ENCODE measurements around the gene PRR23E.

PRR23E gene

DNA sequence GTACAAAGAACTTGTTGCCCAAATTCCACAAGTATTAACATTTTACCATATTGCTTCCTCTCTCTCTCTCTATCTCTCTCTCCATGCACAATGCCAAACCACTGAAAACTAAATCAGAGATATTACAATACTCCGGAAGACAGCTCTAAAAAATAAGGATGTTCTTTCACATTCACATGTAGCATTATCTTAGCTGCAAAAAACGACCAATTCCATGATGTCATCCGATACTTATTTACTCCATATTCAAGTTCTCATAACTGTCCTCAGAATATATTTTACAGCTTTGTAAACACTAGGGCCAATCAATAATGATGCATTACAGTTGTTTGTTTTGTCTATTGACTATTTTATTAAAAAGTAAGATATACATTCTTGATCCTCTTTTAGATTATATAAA, 7.7 kb upstream of the PRR23E start:
- no peak for DNase-seq (ENCODE audit: low read depth in 2 of 2)

GRCh38 chr3:127185962-127186674, 6.8 kb upstream of the PRR23E start:
- no peak for DNase-seq (ENCODE audit: low read depth in 2 of 2)

DNA sequence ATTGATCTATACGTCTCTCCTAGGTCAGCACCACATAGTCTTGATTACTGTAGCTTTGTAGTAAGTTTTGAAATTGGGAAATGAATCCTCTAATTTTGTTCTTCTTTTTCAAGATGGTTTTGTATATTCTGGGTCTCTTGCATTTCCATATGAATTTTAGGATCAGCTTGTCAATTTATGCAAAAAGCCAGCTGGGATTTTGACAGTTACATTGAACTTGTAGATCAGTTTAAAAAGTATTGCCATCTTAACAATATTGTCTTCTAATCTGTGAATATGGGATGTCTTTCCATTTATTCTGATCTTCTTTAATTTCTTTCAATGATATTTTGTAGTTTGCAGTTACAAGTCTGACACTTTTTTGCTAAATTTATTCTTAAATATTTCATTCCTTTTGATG, 5.6 kb upstream of the PRR23E start:
- no peak for DNase-seq (ENCODE audit: low read depth in 2 of 2)

GRCh38 chr3:127193341-127193740, 410 bp downstream of the PRR23E start:
- DNase-seq (ENCODE audit: low read depth in 2 of 2), result no peak

DNA sequence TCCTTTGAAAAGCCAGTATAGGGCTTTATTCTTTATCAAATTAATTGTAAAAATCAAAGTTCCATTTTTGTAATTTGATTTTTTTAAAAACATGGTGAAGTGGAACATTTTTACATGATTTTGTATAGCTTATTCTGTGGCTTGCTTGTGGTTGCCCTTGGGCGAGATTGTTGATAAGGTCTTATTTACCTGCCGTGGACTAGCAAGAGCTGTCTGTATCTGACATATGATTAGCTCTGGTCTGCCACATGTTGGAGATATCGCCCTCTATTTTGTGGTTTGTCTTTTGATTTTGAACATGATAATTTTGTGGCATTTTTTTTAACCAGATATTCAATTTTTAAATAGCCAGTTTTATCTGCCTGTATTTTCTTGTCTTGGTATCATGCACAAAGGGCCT, 844 bp downstream of the PRR23E start:
- no peak for DNase-seq (ENCODE audit: low read depth in 2 of 2)

DNA sequence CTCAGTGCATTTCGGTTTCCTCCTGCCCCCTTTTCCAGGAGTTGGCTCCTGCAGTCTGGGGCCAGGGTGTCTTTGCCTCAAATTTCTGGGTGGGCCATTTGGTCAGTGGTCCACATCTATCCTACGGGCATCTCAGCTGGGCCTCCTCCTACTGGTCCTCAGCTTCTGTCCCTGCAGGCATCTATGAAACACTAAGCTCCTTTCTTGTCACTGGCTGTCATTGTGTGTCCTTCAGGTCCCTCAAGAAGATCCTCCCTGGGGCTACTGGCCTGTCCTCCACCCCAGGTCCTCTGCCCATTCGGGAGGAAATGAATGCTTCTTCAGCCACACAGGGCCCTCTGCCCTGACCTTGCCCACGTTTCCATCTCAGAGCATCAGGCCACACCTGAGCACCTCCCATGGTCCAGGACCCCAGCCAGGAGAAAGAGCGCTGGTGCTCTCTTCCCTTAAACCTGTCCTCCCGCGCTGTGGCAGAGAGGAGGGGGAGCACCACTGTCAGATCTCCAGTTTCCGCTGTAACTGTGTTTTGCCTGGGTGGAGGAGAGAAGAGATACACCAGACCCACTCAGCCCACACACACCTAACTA, 1.8 kb downstream of the PRR23E start:
- DNase-seq (ENCODE audit: low read depth in 2 of 2), result no peak

GRCh38 chr3:127195417-127195816, 2.5 kb downstream of the PRR23E start:
- DNase-seq (ENCODE audit: low read depth in 2 of 2), result no peak

- DNase-seq (ENCODE audit: low read depth in 2 of 2), result no peak
Observed at GRCh38 chr3:127196002-127196401, 3.1 kb downstream of the PRR23E start.

DNA sequence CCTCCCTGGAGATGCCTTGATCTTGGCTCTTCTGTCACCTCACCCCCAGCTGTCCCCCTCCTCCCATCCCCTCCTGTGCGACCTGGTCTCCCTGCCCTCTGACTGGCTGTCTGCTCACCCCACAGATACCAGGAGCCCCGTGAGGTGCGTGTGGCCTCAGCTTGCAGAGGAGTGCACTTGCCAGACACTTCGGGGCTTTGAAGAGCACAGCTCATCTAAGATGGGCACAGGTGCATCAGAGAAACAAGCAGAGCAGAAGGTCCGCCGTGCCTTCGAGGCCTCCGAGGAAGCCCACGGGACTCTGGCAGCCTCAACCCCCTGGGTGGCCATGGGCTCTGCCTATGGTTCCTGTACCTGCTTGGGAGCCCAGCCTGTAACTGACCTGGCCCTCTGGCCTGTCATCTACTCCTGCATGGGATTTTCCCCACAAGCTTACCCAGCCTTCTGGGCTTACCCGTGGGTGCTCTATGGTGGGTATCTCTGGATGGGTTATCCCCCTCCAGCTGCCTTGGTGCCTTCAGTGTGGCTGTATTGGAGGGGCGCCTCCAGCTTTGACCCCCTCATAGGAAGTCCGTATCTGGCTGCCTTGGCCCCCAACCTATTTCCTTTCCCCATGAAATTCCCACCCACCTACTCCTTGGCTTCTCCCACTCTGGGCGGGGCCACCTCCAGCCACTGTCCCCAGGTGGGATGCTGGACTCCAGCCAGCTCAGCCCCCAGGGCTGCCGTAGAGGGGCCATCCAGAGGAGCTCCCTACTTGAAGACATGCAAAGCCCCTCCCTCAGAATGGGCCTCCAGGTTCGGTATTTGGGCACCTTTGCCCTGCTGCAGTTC, 3.8 kb downstream of the PRR23E start:
- no peak for DNase-seq (ENCODE audit: low read depth in 2 of 2)

GRCh38 chr3:127197300-127198189, 4.6 kb downstream of the PRR23E start:
- DNase-seq (ENCODE audit: low read depth in 2 of 2), result no peak

- no peak for DNase-seq (ENCODE audit: low read depth in 2 of 2)
Observed at GRCh38 chr3:127200086-127200691, 7.3 kb downstream of the PRR23E start.

- DNase-seq (ENCODE audit: low read depth in 2 of 2), result no peak
Observed at GRCh38 chr3:127203024-127203423, 10.1 kb downstream of the PRR23E start.

DNA sequence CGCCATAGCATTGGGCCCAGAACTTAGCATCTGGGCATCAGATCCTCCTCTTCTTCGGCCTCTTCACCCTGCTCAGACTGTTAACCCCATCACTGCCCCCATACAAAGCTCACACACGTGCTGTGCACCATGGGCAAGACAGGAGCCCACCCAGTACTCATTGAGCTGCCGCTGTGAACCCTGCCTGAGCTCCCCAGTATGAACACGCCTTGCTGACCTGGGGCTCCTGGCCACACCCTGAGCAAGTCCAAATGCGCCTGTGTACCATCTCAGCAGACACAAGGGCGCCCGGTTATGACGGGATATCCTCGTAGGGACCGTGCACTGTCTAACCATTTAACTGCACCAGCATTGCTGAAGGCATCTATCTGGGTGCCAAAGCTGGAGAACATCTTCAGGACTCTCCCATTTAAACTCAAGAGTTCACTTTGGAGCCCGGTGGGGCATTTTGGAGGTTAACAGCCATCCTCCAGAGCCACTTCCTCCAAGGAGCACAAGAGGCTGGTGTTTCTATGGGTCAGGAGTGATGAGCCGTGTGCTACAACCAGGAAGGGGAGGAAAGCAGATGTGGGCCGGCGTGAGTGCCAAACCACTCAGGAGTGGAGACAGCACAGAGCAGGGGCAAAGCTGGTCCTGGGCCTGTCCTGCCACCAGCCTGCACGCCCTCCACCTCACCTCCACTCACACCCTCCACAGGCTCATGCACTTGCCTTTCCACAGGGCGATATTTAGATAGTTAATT, 12.1 kb downstream of the PRR23E start:
- DNase-seq (ENCODE audit: low read depth in 2 of 2), result no peak

- no peak for DNase-seq (ENCODE audit: low read depth in 2 of 2)
Observed at GRCh38 chr3:127206154-127206553, 13.2 kb downstream of the PRR23E start.

- DNase-seq (ENCODE audit: low read depth in 2 of 2), result no peak
Observed at GRCh38 chr3:127206611-127207516, 13.9 kb downstream of the PRR23E start.

DNA sequence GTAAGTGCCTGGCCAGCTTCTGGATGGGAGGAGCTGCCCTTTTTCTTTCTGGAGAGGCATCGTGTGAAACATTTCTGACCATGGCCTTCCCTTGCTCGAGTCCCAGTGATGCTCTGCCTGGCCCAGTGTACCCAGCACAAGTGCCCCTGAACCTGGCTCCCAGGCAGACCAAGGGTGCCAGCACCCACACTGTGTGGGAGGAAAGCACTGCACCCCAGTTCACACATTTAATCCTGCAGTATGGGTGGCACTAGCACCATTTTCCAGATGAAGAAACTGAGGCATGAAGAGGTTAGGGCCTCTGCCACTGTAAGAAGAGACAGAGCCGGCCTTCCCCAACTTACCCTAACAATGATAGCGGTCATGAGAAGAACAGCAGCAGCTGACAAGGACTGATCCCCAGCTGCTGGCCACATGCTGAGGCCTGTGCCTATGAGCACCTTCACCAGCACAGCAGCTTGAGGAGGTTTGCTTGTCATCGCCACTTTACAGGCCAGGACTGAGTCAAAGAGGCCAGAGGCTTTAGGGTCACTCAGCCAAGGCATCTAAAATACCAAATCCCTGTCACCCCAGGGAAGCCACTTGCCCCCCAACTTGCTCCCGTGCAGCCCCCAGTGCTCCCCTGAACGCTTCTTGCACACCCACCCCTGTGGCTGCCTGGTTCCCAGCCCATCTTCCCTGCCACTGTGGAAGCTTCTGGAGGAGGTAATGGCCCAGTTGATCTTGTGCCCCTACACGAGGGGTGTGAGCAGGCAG, 15.0 kb downstream of the PRR23E start:
- no peak for DNase-seq (ENCODE audit: low read depth in 2 of 2)

GRCh38 chr3:127208483-127209100, 15.7 kb downstream of the PRR23E start:
- DNase-seq (ENCODE audit: low read depth in 2 of 2), result no peak

- DNase-seq (ENCODE audit: low read depth in 2 of 2), result no peak
Observed at GRCh38 chr3:127209155-127209839, 16.4 kb downstream of the PRR23E start.
